KG1 (cell line): ENCODE data around the gene USP21.

Experiments
- DNase-seq: peaks from one replicate; lab custom pipeline; 2025; lab: John Stamatoyannopoulos, UW

Gene USP21

GRCh38 chr1:161137881-161138280 lies 21.4 kb upstream of the USP21 start:
- no peak for DNase-seq

- no peak for DNase-seq
Observed at GRCh38 chr1:161138431-161138830, 20.9 kb upstream of the USP21 start.

GRCh38 chr1:161139766-161140165 lies 19.5 kb upstream of the USP21 start:
- peak; percentile 59 for DNase-seq

GRCh38 chr1:161140755-161141400 lies 18.4 kb upstream of the USP21 start:
- DNase-seq = no peak

- no peak for DNase-seq
Observed at GRCh38 chr1:161145832-161146231, 13.5 kb upstream of the USP21 start.

- no peak for DNase-seq
Observed at GRCh38 chr1:161153176-161153575, 6.1 kb upstream of the USP21 start.

GRCh38 chr1:161153682-161154337 lies 5.5 kb upstream of the USP21 start, which contains the start of gene UFC1:
TSS of gene UFC1 (plus strand) at chr1:161153978. CDS start at chr1:161153998, 20 bp downstream.
- DNase-seq = peak; percentile 85

- no peak for DNase-seq
Observed at GRCh38 chr1:161157867-161158266, 1.4 kb upstream of the USP21 start.

GRCh38 chr1:161158316-161159010 lies 837 bp upstream of the USP21 start:
- no peak for DNase-seq

GRCh38 chr1:161159913-161160243 lies 578 bp downstream of the USP21 start:
- no peak for DNase-seq

GRCh38 chr1:161160671-161161145 lies 1.4 kb downstream of the USP21 start:
- no peak for DNase-seq

GRCh38 chr1:161161652-161162051 lies 2.4 kb downstream of the USP21 start:
- no peak for DNase-seq

GRCh38 chr1:161162052-161162451 lies 2.8 kb downstream of the USP21 start:
- no peak for DNase-seq

- no peak for DNase-seq
Observed at GRCh38 chr1:161162806-161163205, 3.5 kb downstream of the USP21 start.

GRCh38 chr1:161163793-161164192 lies 4.5 kb downstream of the USP21 start:
- DNase-seq = no peak

- no peak for DNase-seq
Observed at GRCh38 chr1:161164901-161165610, 5.8 kb downstream of the USP21 start.

GRCh38 chr1:161165742-161166668 lies 6.7 kb downstream of the USP21 start, which contains the start of gene PPOX:
TSS of gene PPOX (plus strand) at chr1:161166426. CDS start at chr1:161166848, 422 bp downstream.
- peak; percentile 96 for DNase-seq

- DNase-seq = no peak
Observed at GRCh38 chr1:161166669-161167548, 7.6 kb downstream of the USP21 start.

GRCh38 chr1:161168906-161169305 lies 9.6 kb downstream of the USP21 start:
- DNase-seq = no peak

GRCh38 chr1:161171191-161171590 lies 11.9 kb downstream of the USP21 start:
- DNase-seq = no peak
